CD4-positive, alpha-beta T cell (primary cell): ENCODE measurements around the gene TMEM163. TPM values are rescaled to one million over a fixed set of nuclear protein-coding genes. Genes with fewer than 3 reads are reported as not detected.

Experiments used
- ATAC-seq: fragments of 200-7000 bp; cut with Tn5 transposase; one replicate; pipeline ENCODE4 v1.10.0; 2022; ENCODE audit warnings: mild to moderate bottlenecking; ENCODE audit not compliant: poor library complexity
- CTCF ChIA-PET: fragments of 350-600 bp; sonication (Branson Sonifier 250); formaldehyde crosslinking; loops from one replicate; lab custom pipeline; 2021; ENCODE audit warnings: antibody characterized with exemption, inconsistent platforms; lab: Charles Lee
- POLR2A ChIA-PET: fragments of 350-600 bp; sonication (Branson Sonifier 250); formaldehyde crosslinking; loops from one replicate; lab custom pipeline; 2021; ENCODE audit warnings: antibody characterized with exemption, inconsistent platforms; lab: Charles Lee
- DNase-seq, 14 experiments: peaks; one replicate each; pipeline ENCODE4 v3.0.0-alpha.2; 2013 to 2020; ENCODE audit warnings: mixed read lengths in 2 of 14
- H3K27ac ChIP-seq, 2 donors: one replicate each; pipeline versions ENCODE4 v1.5.1 to v1.7.0; 2013; ENCODE audit warnings: low read length in 2 of 2, low read depth in 1 of 2, mild to moderate bottlenecking in 1 of 2
- H3K27me3 ChIP-seq, 2 experiments: 1 replicate in 1 of 2; 2 replicates in 1 of 2; pipeline versions ENCODE4 v1.6.1 to v1.7.0; 2013; ENCODE audit warnings: low read length in 2 of 2, control low read depth in 1 of 2, mild to moderate bottlenecking in 1 of 2, moderate library complexity in 1 of 2; ENCODE audit not compliant: insufficient read depth in 2 of 2, control insufficient read depth in 1 of 2
- H3K36me3 ChIP-seq: one replicate; pipeline ENCODE4 v1.6.1; 2013; ENCODE audit warnings: low read length, control low read depth; ENCODE audit not compliant: insufficient read depth
- H3K4me1 ChIP-seq: one replicate; pipeline ENCODE4 v1.6.1; 2013; ENCODE audit warnings: low read length, control low read depth; ENCODE audit not compliant: insufficient read depth
- H3K4me3 ChIP-seq: one replicate; pipeline ENCODE4 v1.5.1; 2013; ENCODE audit warnings: mild to moderate bottlenecking, low read length, moderate library complexity
- H3K9me3 ChIP-seq, 2 experiments: 1 replicate in 1 of 2; 2 replicates in 1 of 2; pipeline versions ENCODE4 v1.6.1 to v1.7.0; 2013; ENCODE audit warnings: low read length in 2 of 2, mild to moderate bottlenecking in 2 of 2, control low read depth in 1 of 2, moderate library complexity in 1 of 2; ENCODE audit not compliant: control insufficient read depth in 1 of 2, insufficient read depth in 1 of 2
- H3K27ac Mint-ChIP-seq: one replicate; pipeline ENCODE4 v1.8.0; 2020; ENCODE audit warnings: mixed read lengths
- H3K27me3 Mint-ChIP-seq: one replicate; pipeline ENCODE4 v1.8.0; 2021; ENCODE audit warnings: mixed read lengths
- H3K36me3 Mint-ChIP-seq: one replicate; pipeline ENCODE4 v1.8.0; 2021; ENCODE audit warnings: low read depth, mixed read lengths
- H3K4me1 Mint-ChIP-seq: one replicate; pipeline ENCODE4 v1.8.0; 2021; ENCODE audit warnings: low read depth, mixed read lengths
- H3K4me3 Mint-ChIP-seq: one replicate; pipeline ENCODE4 v1.8.0; 2020; ENCODE audit warnings: mild to moderate bottlenecking, mixed read lengths
- H3K9me3 Mint-ChIP-seq: one replicate; pipeline ENCODE4 v1.8.0; 2020; ENCODE audit warnings: mixed read lengths
- CTCF ChIP-seq: fragments of 200-600 bp; IDR thresholded peaks from one replicate; pipeline ENCODE4 v1.8.0; 2022; ENCODE audit warnings: antibody characterized with exemption, mild to moderate bottlenecking
- intact Hi-C, 2 experiments: fragments of 100-400 bp; cut with DNase I in 1 of 2; cut with micrococcal nuclease in 1 of 2; formaldehyde crosslinking; loops; one replicate each; pipeline versions ENCODE4 v1.15.1 to v1.9.0; 2023 to 2025; cut with DNase I, micrococcal nuclease
- total RNA-seq, 174 experiments: library from RNA in 2 of 174; stranded (reverse) in 2 of 174; gene quantifications; one replicate each; pipeline ENCODE4 v1.2.3 and lab custom pipeline; 2021 to 2026

The TMEM163 gene
- total RNA-seq, 2 experiments from 2014 or later: 0.14 to 0.47 TPM

- H3K4me3 ChIP-seq: no peak overlapping the region
- Mint-ChIP-seq H3K4me1 (peaks cover 72% of the 10 kb centered on the region), H3K27ac (no peak overlapping the region), H3K36me3 (no peaks in the 10 kb centered on the region), H3K4me3 (no peak overlapping the region), H3K9me3 (no peaks in the 10 kb centered on the region), H3K27me3 (no peaks in the 10 kb centered on the region)
- no peaks in the 10 kb centered on the region for H3K27me3 ChIP-seq
- ATAC-seq: no peak
- H3K9me3 ChIP-seq: no peaks in the 10 kb centered on the region
- no peak overlapping the region for H3K27ac ChIP-seq
- peaks cover 55% of the 10 kb centered on the region for H3K4me1 ChIP-seq
- intact Hi-C loops: loop anchor here (10.0 kb wide), 2 partner anchors 561 to 1709 kb away; no protein-coding TSS in a partner anchor
- POLR2A ChIA-PET: interaction anchor here (0.6 kb wide), 1 partner anchor 477 kb away, joined by 3 read pairs; no protein-coding TSS in a partner anchor
- CTCF ChIA-PET: no interaction called here
- DNase-seq: no peak
- no peak for TF ChIP-seq CTCF
- H3K36me3 ChIP-seq: no peaks in the 10 kb centered on the region
Measured at GRCh38 chr2:134675314-134675713, 43.5 kb downstream of the TMEM163 start.

GRCh38 chr2:134674687-134675086 lies 44.1 kb downstream of the TMEM163 start:
- Histone ChIP-seq H3K9me3 (no peaks in the 10 kb centered on the region), H3K4me1 (peaks cover 55% of the 10 kb centered on the region), H3K27ac (no peak overlapping the region), H3K27me3 (no peaks in the 10 kb centered on the region), H3K4me3 (no peak overlapping the region), H3K36me3 (no peaks in the 10 kb centered on the region)
- no peak overlapping the region for H3K4me3 Mint-ChIP-seq
- CTCF ChIA-PET: no interaction called here
- no peak for TF ChIP-seq CTCF
- H3K27me3 Mint-ChIP-seq: no peaks in the 10 kb centered on the region
- POLR2A ChIA-PET: interaction anchor here (0.6 kb wide), 1 partner anchor 477 kb away, joined by 3 read pairs; no protein-coding TSS in a partner anchor
- H3K9me3 Mint-ChIP-seq: no peaks in the 10 kb centered on the region
- H3K27ac Mint-ChIP-seq: no peak overlapping the region
- H3K4me1 Mint-ChIP-seq: peaks cover 73% of the 10 kb centered on the region
- no peak for ATAC-seq
- intact Hi-C loops: loop anchor here (5.0 to 10.0 kb wide), 3 partner anchors 43 to 1710 kb away; partner anchors contain the start of gene TMEM163 (in 1 of the 2)
- H3K36me3 Mint-ChIP-seq: no peaks in the 10 kb centered on the region
- no peak for DNase-seq

- no peak for TF ChIP-seq CTCF
- no peaks in the 10 kb centered on the region for H3K27me3 ChIP-seq
- H3K9me3 ChIP-seq: no peaks in the 10 kb centered on the region
- Mint-ChIP-seq H3K36me3 (no peaks in the 10 kb centered on the region), H3K4me3 (peak overlapping the region; percentile 80), H3K9me3 (no peaks in the 10 kb centered on the region), H3K27me3 (peaks cover 4% of the 10 kb centered on the region), H3K27ac (peak overlapping the region; percentile 85), H3K4me1 (peaks cover 78% of the 10 kb centered on the region)
- CTCF ChIA-PET: interaction anchor here (1.3 kb wide), 1 partner anchor 8 kb away, joined by 4 read pairs; no protein-coding TSS in a partner anchor
- intact Hi-C loops: loop anchor here (5.0 to 10.0 kb wide), 3 partner anchors 46 to 1713 kb away; partner anchors contain the start of gene TMEM163 (in 1 of the 2)
- ATAC-seq: no peak
- POLR2A ChIA-PET: interaction anchor here (1.9 to 4.0 kb wide), 3 partner anchors 9 to 16 kb away, joined by 8 to 47 read pairs (median 16); no protein-coding TSS in a partner anchor
- peaks cover 59% of the 10 kb centered on the region for H3K4me1 ChIP-seq
- peak in 4 of 14 experiments; percentile 15 to 84 (median 29) for DNase-seq
- H3K4me3 ChIP-seq: no peak overlapping the region
- H3K27ac ChIP-seq: peak overlapping the region; percentile 21 to 58
- H3K36me3 ChIP-seq: no peaks in the 10 kb centered on the region
Measured at GRCh38 chr2:134671513-134671912, 47.3 kb downstream of the TMEM163 start.
